Kidney (tissue), 14 donors: ENCODE data around the gene CD38. TPM values are rescaled to one million over a fixed set of nuclear protein-coding genes. Genes with fewer than 3 reads are reported as not detected.

Experiments used
- DNase-seq, 5 donors: peaks; one replicate each; pipeline ENCODE4 v3.0.0-alpha.2; 2013 to 2020
- FAIRE-seq: peaks from 2 replicates; lab custom pipeline; 2012; peaks lifted over from hg19 to GRCh38; lab: Jason Lieb, UNC
- H3K27ac ChIP-seq, 2 donors: one replicate each; pipeline ENCODE4 v1.7.0; 2013; ENCODE audit warnings: low read depth in 2 of 2, low read length in 2 of 2, inconsistent platforms in 1 of 2
- H3K27me3 ChIP-seq: one replicate; pipeline ENCODE4 v1.7.1; 2013; ENCODE audit warnings: low read length, inconsistent platforms; ENCODE audit not compliant: control insufficient read depth, insufficient read depth
- H3K36me3 ChIP-seq, 3 donors: one replicate each; pipeline versions ENCODE4 v1.7.0 to v1.7.1; 2013; ENCODE audit warnings: low read length in 3 of 3, control low read depth in 1 of 3, inconsistent platforms in 1 of 3; ENCODE audit not compliant: insufficient read depth in 3 of 3, control insufficient read depth in 2 of 3
- H3K4me1 ChIP-seq, 3 donors: one replicate each; pipeline versions ENCODE4 v1.7.0 to v1.7.1; 2013; ENCODE audit warnings: low read length in 3 of 3, inconsistent platforms in 1 of 3, low read depth in 1 of 3; ENCODE audit not compliant: control insufficient read depth in 2 of 3, insufficient read depth in 2 of 3
- H3K4me3 ChIP-seq, 3 donors: one replicate each; pipeline versions ENCODE4 v1.7.0 to v1.8.1; 2013; ENCODE audit warnings: low read length in 3 of 3, control low read depth in 1 of 3, inconsistent platforms in 1 of 3
- H3K9ac ChIP-seq, 3 donors: one replicate each; pipeline versions ENCODE4 v1.7.0 to v1.7.1; 2013; ENCODE audit warnings: low read length in 3 of 3, control low read depth in 1 of 3, inconsistent platforms in 1 of 3
- H3K9me3 ChIP-seq, 3 donors: one replicate each; pipeline versions ENCODE4 v1.7.0 to v1.7.1; 2013; ENCODE audit warnings: low read length in 3 of 3, control low read depth in 1 of 3, inconsistent platforms in 1 of 3; ENCODE audit not compliant: control insufficient read depth in 2 of 3, insufficient read depth in 1 of 3
- CTCF ChIP-seq: IDR thresholded peaks from 3 replicates; pipeline ENCODE4 v1.5.1; 2012; ENCODE audit warnings: mild to moderate bottlenecking, moderate library complexity, borderline replicate concordance; ENCODE audit not compliant: insufficient read depth; ENCODE audit errors: extremely low read depth
- intact Hi-C: fragments of 100-400 bp; cut with DNase I; formaldehyde crosslinking; loops from one replicate; pipeline ENCODE4 v1.11.1; 2022
- polyA plus RNA-seq: library from polyadenylated mRNA; stranded (reverse); fragments of 350-450 nt; fragmentation: Illumina TruSeq; extraction: RNeasy Lipid Tissue Mini Kit (QIAGEN cat#74804); gene quantifications from one replicate; pipeline ENCODE4 v1.2.3, GENCODE V29; 2014; ENCODE audit warnings: low read depth, low replicate concordance; ENCODE audit not compliant: insufficient read depth
- total RNA-seq: library from RNA; stranded (reverse); fragmentation: NEBNext Ultra II Directional; extraction: Animal tissue kit (Norgen Biotek cat#: 25700); gene quantifications from one replicate; pipeline ENCODE4 v1.2.1, GENCODE V29; 2021
- donor health status: control.
- donor health status: control.
- donor health status: control.
- donor health status: control.
- donor health status: control.
- donor health status: DM: yes; HTN: yes; CAD: no.
- donor health status: Normal renal cell carcinoma (clear cell type).

The CD38 gene
- total and polyA plus RNA-seq, 2 donors from 2014 or later, result 0.15 to 8.9 TPM

DNA sequence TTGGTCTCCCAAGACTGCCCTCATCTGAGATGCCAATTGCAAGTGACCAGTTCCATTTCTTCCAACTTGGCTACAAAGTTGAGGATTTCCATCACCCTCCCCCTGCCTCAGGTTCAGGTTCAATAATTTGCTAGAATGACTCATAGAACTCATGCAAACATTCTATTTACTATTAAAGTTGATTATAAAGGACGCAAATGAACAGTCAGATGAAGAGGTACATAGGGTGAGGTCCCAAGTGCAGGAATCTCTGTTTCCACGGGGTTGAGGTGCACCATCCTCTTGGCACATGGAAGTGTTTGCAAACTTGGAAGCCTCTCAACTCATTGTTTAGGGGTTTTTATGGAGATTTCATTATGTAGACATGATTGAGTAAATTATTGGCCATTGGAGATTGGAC is 119.4 kb downstream of the CD38 start:
- Histone ChIP-seq H3K27me3 (no peaks in the 10 kb centered on the region), H3K4me3 (no peak overlapping the region), H3K9ac (no peak overlapping the region), H3K36me3 (no peaks in the 10 kb centered on the region), H3K27ac (no peak overlapping the region), H3K4me1 (no peaks in the 10 kb centered on the region), H3K9me3 (no peaks in the 10 kb centered on the region)
- FAIRE-seq, result no peak
- intact Hi-C loops, result no loop called here
- no peak for DNase-seq
- no peak for TF ChIP-seq CTCF

DNA sequence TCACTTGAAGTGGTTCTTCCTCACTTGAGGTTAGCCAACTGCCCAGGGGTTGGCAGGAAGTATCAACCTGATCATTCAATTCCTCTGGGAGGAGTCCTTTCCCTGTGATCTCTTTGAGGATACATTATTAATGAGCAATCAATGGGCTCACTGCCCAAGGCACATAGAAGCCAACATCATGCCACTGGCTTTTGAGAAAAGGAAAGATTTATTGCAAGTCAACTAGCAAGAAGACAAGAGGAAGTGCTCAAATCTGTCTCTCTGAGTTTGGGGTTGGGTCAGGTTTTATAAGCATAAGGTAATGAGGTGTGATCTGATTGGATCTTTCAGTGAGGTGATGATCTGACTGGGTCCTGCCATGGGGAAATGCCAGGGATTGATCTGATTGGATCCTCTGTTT is 120.8 kb downstream of the CD38 start:
- no peak overlapping the region for H3K4me3 ChIP-seq
- no peaks in the 10 kb centered on the region for H3K36me3 ChIP-seq
- no peak overlapping the region for H3K9ac ChIP-seq
- no peaks in the 10 kb centered on the region for H3K9me3 ChIP-seq
- DNase-seq, result no peak
- no peak for TF ChIP-seq CTCF
- H3K27ac ChIP-seq, result no peak overlapping the region
- no peaks in the 10 kb centered on the region for H3K27me3 ChIP-seq
- FAIRE-seq, result no peak
- intact Hi-C loops, result no loop called here
- no peaks in the 10 kb centered on the region for H3K4me1 ChIP-seq

- Histone ChIP-seq H3K27ac (no peak overlapping the region), H3K9me3 (no peaks in the 10 kb centered on the region), H3K4me1 (no peaks in the 10 kb centered on the region), H3K27me3 (no peaks in the 10 kb centered on the region), H3K4me3 (no peak overlapping the region), H3K36me3 (no peaks in the 10 kb centered on the region), H3K9ac (no peak overlapping the region)
- TF ChIP-seq CTCF, result no peak
- intact Hi-C loops, result no loop called here
- FAIRE-seq (no peak), DNase-seq (no peak)
These were observed 121.4 kb downstream of the CD38 start for GRCh38 chr4:15899511-15899910.

GRCh38 chr4:15901007-15901406 is 122.9 kb downstream of the CD38 start:
- no peak overlapping the region for H3K27ac ChIP-seq
- H3K9ac ChIP-seq, result no peak overlapping the region
- DNase-seq (no peak), FAIRE-seq (no peak)
- no peak for TF ChIP-seq CTCF
- intact Hi-C loops, result no loop called here
- no peaks in the 10 kb centered on the region for H3K4me1 ChIP-seq
- no peaks in the 10 kb centered on the region for H3K9me3 ChIP-seq
- H3K36me3 ChIP-seq, result no peaks in the 10 kb centered on the region
- H3K27me3 ChIP-seq, result no peaks in the 10 kb centered on the region
- no peak overlapping the region for H3K4me3 ChIP-seq
